Neural progenitor cell (in vitro differentiated cells): ENCODE measurements around the gene VAPA.

Experiments
- EZH2 ChIP-seq: fragments of 200-600 bp; sonication (generic); IDR thresholded peaks from 2 replicates; pipeline ENCODE4 v1.6.1; 2017; ENCODE audit warnings: antibody characterized with exemption, mild to moderate bottlenecking, moderate library complexity
- TF ChIP-seq, protein P1 (sequence below): fragments of 200-600 bp; sonication (generic); IDR thresholded peaks from 2 replicates; pipeline ENCODE4 v1.5.1; 2017; ENCODE audit warnings: antibody characterized with exemption, mild to moderate bottlenecking

DNA sequence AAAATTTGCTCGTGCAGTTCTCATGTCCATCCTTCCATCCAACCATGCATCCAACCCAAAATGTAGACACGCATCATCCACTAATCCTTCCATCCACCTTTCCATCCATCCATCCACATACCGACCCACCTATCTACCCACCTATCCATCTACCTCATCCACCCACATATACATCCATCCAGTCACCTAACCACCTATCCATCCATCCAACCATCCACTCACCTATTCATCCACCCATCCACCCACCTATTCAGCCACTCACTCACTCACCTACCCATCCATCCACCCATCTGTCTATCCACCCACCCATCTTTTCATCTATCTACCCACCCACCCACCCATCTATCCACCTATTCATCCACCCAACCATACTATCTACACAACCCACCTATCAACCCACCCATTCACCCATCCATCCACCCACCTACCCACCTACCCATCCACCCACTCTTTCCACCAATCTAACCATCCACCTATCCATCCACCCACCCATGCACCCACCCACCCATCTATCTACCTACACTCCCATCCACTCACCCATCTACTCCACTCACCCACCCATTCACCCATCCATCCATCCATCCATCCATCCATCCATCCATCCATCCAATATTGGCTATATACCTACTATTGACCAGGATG is 94.3 kb downstream of the VAPA start:
- TF ChIP-seq, protein P1, sequence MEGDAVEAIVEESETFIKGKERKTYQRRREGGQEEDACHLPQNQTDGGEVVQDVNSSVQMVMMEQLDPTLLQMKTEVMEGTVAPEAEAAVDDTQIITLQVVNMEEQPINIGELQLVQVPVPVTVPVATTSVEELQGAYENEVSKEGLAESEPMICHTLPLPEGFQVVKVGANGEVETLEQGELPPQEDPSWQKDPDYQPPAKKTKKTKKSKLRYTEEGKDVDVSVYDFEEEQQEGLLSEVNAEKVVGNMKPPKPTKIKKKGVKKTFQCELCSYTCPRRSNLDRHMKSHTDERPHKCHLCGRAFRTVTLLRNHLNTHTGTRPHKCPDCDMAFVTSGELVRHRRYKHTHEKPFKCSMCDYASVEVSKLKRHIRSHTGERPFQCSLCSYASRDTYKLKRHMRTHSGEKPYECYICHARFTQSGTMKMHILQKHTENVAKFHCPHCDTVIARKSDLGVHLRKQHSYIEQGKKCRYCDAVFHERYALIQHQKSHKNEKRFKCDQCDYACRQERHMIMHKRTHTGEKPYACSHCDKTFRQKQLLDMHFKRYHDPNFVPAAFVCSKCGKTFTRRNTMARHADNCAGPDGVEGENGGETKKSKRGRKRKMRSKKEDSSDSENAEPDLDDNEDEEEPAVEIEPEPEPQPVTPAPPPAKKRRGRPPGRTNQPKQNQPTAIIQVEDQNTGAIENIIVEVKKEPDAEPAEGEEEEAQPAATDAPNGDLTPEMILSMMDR = no peak
- no peak for TF ChIP-seq EZH2
